Tongue (tissue), 2 donors: ENCODE results near the gene ZNF536. TPM values are rescaled to one million over a fixed set of nuclear protein-coding genes. Genes with fewer than 3 reads are reported as not detected.
"Not testable (repeated sequence)": the region's sequence is repeated elsewhere in the genome, so short reads cannot be mapped to it uniquely, and the experiment has no call there.

Source experiments
- DNase-seq: peaks from one replicate; pipeline ENCODE4 v3.0.0-alpha.2; 2015
- total RNA-seq: library from RNA; depleted of rRNA; stranded (reverse); fragments of >200 nt; gene quantifications from one replicate; pipeline ENCODE4 v1.2.3, GENCODE V29; 2014

Gene ZNF536
- total RNA-seq, 1 donor from 2014 or later = 8.3 TPM

DNA sequence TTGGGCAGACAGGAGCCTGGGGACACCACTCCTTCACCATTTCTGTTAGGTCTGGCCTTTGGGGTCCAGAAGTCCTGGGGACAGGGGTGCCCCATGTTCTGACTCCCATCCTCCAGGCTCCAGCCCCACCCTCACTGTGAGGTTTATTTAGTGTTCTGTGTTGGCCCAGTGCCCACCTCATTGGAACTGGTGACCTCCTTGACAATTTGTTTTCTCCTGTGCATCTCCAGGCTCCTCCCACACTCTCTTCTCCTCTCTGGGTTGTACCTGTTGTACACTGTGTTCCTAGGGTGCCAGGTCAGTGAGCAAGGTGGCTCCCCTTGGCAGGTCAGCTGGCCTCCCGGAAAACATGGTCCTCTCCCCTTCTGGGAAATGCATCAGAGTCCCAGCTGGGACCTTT lies 110.8 kb downstream of the ZNF536 start:
- DNase-seq = no peak

DNA sequence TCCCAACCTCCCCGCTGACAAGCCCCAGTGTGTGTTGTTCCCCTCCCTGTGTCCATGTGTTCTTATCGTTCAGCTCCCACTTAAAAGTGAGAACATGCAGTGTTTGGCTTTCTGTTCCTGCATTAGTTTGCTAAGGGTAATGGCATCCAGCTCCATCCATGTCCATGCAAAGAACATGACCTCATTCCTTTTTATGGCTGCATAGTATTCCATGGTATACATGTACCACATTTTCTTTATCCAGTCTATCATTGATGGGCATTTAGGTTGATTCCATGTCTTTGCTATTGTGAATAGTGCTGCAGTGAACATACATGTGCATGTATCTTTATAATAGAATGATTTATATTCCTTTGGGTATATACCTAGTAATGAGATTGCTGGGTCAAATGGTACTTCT lies 114.1 kb downstream of the ZNF536 start:
- DNase-seq = not testable (repeated sequence)

DNA sequence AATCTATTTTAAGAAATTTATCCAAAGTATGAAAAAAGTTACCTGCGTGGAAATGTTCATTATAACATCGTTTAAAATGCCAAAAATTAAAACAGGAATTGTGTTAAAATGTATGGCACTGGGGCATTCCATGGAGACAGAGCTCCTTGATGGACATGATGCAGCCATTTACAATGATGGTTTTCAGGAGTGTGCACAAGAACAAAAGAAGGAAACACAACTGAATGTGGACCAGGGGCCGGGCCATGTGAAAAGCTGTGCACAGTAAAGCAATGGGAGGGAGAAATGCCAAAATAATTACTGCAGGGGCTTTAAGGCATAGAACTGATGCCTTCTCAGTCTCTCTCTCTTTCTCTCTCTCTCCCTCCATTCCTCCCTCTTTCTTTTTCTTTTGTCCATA lies 115.0 kb downstream of the ZNF536 start:
- DNase-seq = no peak

DNA sequence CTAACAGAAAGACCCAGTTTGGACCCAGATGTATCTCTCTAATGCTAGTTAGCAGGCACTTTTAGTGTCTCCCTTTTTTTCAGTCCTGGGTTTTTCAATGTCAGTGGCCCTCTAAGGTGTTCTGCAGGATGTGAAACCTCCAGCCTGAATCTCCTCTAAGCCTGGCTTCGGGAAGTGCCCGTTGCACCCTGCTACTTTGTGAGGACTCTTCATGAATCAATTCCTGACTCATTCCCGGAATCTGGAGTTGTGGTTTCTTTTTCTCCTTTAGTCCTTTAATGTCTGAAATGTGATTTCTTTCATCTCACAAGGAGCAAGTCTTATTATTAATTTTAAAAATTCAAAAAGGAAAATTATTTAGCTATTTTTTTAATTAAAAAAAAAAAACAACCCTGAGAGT lies 116.0 kb downstream of the ZNF536 start:
- DNase-seq = no peak

DNA sequence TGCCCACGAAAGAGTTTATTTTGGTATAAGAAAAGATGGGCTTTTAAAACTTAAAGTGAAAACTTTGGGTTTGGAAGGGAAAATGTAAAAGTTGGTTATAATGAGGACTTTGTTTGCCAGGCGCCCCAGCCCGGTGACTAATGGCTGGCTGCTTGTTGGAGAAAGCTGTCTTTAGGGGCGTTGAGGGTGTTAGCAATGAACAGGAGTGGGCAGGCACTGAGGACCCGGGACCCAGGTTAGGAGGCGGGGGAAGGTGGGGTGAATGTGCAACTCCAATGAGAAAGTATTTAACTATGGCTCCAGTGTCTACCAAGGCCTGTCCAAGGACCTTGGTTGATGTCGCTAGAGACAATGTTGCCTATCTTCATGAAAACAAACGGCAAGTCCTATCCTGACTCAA lies 118.6 kb downstream of the ZNF536 start:
- no peak for DNase-seq

DNA sequence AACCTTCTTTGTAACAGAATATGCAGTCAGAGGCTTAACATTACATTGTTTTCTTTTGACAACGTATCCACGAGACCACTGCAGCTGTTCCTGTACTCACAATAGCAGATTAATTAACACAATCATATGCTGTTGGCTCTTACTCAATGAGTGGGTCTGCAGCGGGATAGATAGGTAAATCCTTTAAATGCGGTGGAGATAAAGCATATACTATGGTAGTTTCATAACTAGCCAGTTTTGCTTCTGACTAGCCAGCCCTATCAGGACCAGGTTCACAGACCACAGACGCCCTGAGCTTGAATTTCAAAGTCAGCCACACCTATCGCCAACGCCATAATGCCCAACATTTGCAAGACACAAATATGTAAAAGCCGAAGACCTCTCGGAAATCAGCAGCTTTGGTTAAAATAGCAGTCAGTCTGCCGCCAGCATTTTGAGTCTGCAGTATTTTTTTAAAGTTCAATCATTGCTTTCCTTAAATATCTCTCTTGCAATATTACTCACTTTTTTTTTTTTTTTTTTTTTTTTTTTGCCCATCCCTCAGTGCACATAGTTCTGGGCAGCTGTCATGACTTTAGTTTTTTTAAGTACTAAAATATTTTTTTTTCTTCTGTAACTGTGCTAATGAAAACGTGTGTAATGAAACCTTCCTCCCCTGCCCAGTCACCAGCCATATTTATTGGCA lies 120.5 kb downstream of the ZNF536 start:
- peak; percentile 58 for DNase-seq

DNA sequence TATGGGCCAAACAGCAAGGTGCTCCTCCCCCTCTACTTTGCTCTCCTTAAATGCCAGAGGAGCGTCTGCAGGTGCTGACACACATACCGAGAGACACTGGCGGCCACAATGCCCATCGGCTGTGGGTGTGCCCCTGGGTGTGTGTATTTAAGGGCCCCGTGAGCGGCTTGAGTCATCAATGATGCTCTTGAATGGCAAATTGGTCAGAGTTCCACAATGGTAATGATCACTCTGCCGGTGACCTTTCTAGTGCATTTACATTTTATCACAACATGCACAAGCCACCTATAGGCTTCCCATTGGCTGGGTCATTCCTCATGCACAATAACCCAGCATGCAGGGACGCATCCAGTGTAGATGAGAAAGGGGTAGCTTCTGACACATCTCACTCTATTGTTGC lies 124.8 kb downstream of the ZNF536 start:
- no peak for DNase-seq

DNA sequence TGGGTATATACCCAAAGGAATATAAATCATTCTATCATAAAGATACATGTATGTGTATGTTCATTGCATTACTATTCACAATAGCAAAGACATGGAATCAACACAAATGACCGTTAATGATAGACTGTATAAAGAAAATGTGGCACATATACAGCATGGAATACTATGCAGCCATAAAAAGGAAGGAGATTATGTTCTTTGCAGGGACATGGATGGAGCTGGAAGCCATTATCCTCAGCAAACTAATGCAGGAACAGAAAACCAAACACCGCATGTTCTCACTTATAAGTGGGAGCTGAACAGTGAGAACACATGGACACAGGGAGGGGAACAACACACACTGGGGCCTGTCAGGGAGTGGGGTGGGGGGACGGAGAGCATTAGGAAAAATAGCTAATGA lies 125.9 kb downstream of the ZNF536 start:
- DNase-seq = not testable (repeated sequence)

DNA sequence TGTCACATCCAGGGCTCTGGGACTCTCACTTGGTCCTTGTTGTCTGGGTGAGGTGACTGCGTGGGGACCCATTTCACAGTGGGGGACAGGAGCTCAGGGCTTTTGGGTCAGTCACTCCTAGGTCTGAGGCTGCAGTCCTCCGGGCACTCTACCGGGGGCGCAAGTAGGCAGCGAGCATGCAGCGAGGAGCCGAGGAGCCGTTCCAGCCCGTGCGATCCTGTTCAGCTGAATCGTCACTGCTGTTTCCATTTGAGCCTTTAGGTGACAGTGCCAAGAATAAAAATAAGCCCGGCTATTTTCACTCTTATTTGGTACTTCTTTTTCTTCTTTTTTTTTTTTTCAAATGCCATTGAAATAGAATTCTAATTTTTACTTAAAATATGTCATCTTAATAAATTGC lies 126.5 kb downstream of the ZNF536 start:
- no peak for DNase-seq

DNA sequence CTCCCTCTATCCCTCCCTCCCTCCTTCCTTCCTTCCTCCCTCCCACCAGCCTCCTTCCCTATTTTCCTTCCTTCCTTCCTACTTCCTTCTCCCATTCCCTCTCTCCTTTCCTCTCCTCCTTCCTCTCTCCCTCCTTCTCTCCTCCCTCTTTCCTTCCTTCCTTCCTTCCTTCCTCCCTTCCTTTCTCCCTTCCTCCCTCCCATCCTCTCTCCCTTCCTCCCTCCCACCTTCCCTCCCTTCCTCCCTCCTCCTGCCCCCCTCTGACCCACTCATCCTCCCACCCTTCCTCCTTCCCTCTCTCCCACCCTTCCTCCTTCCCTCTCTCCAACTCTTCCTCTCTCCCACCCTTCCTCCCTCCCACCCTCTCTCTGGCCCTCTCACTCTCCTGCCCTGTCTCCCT lies 132.1 kb downstream of the ZNF536 start:
- DNase-seq = no peak

DNA sequence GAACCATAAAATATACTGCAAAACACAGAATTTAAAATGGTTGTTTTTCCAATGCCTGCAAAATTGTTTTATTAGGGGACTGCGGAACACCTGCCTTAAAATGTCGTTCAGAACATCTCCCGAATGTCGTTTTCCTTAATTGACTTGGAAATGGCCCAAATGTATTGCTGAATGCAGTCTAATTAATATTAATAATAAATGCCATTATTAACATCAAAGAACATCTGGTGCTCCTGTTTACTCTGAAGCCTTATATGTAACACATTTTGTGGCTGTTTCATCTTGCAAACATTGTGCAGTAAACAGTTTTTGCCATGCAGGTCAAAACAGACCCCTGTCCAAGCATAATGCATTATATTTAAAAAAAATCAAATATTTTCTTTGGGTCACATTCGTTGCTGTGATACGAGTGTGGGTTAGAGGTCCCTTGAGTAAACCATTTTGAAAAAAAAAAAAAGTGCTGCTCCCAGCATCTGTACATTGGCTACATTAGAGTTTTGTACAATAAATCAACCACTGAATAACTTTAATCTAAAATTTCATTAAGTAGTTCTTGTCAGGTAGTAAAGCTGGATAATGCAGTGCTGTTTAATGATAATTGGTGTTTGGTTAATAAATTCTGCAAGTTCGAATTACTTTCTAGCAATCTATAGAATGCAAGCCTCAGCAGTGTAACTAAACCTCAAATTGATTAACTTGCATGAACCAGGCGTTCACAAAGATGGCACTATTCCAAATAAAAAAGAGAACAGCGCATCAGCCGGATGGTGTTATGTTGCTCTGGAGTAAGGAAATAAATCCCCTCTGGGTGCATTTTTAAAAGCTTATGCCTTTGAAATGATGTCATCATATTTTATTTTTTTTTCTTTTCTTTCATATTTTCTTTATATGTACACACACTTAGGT lies 140.2 kb downstream of the ZNF536 start:
- peak; percentile 92 for DNase-seq

DNA sequence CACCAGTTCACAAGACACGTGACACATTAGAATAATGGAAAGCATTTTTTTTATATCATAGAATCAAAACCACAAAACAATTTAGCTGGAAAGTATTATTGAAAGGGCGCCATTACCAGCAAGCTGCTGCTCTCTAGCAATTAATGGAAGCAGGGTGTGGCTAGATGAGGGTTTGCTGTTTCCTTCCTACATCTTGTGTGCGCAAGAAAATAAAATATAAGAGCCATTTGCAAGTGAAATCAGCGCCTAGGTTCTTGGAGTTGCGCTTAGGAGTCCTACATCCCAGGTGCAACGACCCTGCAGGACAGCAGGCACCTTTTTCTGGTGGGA lies 140.9 kb downstream of the ZNF536 start:
- DNase-seq = no peak

DNA sequence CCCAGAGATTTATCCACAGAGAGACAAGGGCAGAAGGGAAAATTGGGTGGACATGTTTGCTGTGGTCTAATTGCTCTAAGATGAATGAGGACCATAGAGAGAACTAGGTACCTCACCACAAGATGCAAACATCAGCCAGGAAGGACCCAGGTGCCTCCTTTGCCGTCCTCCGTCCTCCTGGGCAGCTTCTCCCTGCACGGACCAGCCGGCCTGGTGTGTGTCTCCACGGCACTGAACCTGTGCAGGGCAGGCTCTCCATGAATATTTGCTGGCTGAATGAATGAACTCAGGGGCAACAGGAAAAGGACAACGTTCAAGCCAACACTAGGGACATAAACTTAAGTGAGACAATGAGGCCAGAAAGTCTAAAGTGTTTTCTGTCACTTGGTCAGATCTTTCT lies 143.9 kb downstream of the ZNF536 start:
- DNase-seq = no peak

DNA sequence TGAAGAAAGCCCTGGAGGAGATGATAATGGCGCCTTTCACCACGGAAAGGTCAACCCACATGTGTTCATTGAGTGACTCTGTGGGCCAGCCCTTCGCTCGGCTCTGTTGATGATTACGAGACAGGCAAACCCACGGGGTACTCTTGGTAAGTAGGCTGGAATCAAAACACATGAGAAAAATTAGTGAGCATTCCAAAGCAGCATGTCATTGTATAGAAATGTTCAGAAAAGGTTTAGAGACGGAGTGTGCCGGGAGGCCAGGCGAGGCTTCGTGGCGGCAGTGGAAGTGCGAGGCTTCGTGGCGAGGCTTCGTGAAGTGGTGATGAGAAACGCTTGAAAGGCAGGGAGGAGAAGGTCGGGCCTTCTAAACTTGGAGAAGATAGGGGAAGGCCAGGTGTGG lies 144.3 kb downstream of the ZNF536 start:
- DNase-seq = no peak

DNA sequence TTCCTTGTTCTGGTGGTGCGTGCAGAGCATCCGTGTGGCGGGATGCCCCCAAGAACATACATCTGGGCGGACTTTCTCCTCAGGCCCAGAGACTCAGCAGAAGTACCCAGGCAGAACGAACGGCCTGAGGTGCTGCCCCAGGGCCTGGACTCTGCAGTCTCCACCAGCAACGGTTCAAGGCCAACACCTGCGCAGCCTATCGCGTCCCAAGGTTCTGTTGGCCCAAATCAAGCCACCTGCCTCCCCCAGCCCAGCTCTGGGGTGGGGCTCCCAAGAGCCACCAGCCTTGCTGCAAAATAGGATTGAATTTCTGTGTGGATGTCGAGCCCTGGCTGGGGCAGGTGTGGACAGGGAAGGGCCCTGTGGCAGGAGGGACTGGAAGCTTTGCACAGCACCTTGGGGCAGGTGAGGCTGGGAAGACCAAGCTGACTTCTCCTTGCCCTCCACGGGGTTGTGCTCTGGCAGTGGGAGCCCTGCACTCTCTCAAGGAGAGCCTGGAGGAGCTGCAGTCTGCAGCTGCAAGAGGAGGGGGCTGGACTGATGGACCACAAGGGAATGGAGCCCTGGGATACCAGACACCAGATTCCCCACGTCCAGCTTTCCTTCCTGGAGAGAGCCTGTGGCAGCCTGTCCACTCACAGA lies 146.9 kb downstream of the ZNF536 start:
- no peak for DNase-seq

DNA sequence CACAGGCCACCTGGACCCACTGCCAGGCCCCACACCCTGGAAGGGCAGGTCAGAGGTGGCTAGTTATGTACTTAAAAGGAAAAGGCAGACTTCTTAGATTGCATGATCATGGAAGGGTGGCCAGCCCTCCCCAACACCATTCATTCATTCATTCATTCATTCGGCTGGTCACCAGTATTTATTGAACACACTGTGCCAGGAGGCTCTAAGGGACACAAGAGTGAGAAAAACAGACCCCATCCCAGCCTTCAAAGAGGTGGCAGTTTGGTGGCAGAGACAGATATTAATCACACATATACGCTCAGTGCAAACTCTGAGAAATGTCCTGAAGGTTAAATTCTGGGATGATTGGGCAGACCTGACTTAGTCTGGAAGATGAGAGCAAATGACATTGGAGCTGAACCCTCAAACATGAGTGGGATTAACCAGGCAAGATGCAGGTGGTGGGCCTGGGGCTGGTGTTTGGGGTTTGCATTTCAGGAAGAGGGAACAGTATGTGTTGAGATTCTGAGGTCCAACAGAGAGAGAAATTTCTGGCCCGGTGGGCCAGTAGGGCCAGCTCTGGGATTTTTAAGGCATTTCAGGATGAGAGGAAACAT lies 147.5 kb downstream of the ZNF536 start:
- DNase-seq = no peak

DNA sequence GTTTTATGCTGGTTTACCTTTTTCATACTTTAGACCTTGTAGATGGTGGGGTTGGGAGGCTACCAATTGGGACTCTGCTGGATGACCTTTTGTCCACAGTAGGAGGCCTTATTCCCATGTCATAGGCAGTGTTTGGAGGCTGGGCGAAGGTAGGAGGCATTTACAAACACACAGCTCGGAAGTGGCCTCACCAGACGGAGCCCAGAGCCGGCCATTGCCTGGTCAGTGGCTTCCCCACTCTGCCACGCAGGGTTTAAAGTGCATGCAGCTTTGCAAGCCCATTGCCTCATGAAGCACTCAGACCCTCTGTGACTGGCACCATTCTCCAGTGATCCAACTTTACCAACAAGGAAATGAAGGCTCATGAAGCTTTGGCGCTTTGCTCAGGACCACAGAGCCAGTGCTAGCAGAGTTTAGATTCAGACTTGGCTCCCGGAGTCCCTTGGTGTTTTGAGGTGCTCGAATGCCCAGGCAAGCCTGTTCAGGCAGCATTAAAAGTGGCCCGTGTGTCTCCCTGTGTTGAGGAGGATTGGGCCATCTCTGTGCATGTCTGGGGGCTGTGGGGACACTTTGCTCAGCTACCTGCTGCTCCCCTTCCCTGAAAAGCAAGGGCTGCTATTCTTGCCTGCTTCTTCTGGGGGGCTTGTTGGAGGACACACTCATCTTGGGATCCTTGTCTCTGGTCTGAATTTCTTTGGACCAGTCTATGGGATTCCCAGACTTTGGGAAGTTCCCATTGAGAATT lies 148.7 kb downstream of the ZNF536 start:
- DNase-seq = no peak

DNA sequence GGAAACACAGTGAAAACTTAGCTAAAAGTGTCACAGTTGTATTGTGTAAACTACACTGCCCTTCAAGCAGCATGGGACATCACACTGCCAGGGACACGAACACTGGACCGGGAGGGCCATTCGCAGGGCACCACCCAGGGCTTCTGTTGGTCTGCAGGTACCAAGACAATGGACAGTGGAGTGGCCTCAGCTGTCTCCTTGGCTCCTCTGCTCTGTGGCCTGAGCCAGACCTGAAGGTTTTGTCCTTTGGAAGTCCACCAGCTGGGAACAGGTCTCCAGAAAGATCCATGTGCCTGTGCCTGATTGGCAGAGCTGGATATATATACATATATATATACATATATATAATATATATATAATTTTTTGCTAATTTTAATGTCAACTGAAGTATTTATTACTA lies 149.8 kb downstream of the ZNF536 start:
- DNase-seq = no peak

DNA sequence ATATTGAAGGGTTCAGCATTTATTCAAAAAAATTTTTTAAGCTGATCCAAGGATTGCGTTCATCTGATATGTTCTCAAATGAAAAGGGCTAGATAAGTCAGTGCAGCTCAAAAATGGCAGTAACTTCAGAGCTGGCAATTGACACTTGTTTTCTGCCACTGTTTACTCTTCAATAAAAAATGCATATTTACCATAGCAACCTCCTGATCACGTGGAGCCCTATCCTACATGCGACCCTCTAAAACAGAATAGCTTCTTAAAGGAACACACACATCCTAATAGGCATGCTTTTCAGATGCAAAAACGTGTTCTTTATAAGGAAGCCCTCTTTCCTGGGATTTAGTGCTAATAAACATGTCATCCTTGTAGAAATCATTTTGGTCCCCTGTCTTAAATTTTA lies 150.2 kb downstream of the ZNF536 start:
- DNase-seq = no peak

DNA sequence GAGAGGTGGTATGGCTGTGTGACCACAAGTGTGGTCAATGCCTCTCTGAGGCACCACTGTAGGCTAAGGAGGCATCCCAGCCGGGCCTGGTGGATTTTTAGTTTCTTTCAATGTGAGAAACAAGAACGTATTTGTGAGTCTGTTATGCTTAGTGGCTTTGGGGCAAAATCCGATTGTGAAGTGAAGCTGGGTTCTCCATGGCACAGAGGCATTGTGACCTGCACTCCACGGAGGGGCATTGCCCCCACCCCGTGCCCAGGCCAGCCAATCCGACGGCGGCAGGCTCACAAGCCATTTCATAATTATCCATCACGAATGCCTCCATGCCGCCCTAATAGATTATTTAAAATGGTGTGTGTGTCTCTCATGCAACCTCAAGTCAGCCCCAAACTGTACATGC lies 151.6 kb downstream of the ZNF536 start:
- DNase-seq = no peak

DNA sequence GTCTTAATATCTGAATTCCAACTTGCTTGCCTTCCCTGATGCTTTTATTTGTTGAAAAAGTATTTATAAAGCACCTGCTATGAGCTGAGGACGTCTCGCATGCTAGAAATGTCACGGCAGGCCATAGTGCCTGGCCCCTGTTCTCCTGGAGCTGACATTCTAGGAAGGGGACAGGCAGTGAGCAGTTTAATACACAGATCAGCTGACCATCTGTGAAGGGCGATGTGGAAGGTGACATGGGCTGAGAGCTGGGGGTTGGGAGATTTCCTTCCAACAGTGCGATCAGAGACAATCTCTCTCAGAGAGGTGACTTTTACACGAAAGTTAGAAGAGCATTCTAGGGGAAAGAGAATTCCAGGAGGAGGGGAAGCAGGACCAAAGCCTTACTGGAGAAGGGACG lies 153.2 kb downstream of the ZNF536 start:
- no peak for DNase-seq

DNA sequence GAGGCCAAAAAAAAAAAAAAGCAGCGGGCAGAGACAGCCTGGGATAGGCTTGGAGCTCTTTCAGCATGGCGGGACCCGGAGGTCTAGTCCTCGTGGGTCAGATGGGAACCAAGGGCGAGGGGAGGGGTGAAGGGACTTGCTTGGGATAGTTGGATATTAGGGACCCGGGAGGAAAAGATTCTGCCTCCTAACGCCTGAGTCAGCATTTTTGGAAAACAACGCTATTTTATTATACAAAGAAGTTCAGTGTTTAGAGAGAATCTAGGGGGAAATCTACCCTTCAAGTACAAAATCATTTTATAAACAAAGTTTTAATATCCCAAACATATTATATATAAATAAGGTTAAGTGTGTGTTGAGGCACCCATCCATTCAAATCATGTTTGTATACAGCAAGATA lies 156.7 kb downstream of the ZNF536 start:
- no peak for DNase-seq
